GM21447 (cell line): ENCODE measurements around the gene EIF4G1.

Experiments
- ATAC-seq: cut with Tn5 transposase; IDR thresholded peaks from one replicate; pipeline ENCODE4 v1.9.1; 2021; ENCODE audit not compliant: unreplicated experiment

The EIF4G1 gene

DNA sequence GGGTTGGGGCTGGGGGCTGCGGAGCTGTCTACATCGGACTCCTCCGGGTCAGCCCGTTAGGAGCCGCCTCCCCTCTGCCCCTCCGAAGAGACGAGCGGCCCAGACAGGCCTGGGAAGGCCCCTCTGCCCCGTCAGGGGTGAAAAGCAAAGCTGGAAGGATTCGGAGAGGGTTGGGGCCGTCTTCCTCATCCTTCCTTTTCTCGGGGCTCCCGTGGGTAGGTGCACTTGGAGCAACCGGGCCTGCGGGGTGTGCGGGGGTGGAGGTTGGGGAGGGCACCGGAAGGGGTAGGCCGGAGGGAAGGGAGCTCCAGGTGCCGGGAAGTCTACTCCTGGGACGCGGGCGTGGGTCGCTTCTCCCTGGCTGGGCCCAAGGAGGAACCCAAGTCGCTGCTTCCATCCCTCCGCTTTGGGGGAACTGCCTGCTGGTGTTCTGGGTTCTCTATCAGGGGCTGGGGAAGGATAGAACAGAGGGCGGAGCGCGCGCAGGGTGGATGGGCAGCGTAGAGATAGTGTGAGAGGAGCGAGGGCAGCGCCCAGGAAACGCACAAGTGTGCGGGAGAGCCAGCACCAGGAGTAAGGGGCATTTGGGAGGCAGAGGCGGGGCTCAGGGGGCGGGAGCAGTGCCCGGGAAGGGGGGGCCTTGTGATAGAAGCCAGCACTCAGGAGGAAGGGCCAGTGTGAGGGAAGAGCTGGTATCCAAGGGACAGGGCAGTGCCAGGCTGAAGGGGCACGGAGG is 47.7 kb downstream of the EIF4G1 start:
- peak; percentile 10 for ATAC-seq

DNA sequence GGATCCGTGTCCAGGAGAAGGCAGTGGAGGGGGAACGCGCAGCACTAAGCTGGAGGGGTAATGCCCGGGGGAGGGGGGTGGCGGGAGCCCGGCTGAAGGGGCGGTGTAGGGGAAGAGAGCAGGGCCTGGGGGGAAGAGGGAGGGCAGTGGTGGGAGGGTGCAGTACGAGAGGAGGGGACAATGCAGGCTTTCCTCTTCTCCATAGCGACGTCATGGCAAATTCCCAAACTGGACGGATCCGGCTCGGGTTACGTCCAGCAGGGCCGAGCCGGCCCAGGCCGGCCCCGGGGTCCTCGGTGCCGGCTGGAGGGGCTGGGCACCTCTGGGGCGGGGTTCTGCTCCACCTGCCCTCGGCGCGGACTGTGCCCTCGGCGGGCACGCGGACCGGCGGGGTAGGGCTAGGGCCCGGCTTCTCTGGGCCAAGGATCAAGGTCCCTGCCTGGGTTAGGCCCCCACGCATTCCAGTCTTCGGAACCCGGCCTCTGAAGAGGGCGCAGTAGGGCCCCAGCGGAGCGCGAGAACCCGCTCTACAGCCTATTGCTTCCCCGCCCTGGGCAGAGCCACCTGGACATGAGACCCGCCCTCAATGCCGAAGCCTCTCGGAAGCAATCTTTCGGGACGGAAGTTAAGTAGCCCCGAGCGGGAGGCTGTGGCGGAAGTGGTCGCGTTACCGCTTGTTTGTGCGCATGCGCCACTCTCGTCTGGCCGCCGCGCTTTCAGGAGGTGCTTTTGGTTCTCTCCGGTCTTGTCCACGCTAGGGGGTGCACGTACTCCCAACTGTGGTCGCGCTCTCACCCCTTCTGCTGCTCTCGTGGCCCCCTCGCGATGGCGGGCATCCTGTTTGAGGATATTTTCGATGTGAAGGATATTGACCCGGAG is 48.5 kb downstream of the EIF4G1 start:
- ATAC-seq = peak; percentile 85

DNA sequence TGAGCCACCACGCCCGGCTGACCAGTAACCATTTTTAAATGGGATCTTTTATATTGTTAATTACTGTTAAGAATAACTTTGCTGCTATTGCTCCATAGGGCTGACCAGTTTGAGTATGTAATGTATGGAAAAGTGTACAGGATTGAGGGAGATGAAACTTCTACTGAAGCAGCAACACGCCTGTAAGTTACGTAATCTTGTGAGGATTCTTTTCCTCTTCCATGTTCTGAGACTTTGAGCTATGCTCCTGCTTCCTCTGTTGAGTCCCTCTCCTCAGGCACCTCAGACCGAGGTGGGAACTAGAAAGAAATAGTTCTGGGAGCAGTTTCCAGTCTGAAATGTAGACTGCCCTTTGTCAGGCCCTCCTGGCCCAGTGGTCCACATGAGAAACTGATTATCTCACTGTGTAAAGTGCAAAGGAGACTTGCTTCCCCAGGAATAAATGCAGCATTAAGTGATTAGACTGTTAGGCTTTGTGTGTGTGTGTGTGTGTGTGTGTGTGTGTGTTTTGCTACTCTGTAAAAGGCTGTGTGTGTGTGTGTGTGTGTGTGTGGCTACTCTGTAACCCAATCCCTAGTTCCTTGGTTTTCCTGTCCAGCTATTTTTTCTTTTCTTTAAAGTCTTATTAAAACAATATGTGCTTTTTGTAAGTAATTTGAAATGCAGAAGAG is 52.3 kb downstream of the EIF4G1 start:
- ATAC-seq = no peak

DNA sequence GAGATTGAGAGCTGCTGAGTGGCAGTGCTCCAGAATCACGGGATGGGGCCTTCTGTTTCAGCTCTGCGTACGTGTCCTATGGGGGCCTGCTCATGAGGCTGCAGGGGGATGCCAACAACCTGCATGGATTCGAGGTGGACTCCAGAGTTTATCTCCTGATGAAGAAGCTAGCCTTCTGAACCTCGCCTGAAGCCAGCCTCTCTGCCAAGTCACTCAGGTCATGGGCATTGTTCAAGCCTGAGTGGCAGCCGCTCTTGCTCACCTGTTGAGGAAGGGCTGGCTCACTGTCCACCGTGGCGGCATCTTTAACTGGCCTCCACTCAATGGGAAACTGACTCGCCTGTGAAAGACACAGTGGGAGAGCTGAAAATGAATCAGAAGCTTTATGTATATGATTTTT is 53.7 kb downstream of the EIF4G1 start:
- ATAC-seq = no peak

DNA sequence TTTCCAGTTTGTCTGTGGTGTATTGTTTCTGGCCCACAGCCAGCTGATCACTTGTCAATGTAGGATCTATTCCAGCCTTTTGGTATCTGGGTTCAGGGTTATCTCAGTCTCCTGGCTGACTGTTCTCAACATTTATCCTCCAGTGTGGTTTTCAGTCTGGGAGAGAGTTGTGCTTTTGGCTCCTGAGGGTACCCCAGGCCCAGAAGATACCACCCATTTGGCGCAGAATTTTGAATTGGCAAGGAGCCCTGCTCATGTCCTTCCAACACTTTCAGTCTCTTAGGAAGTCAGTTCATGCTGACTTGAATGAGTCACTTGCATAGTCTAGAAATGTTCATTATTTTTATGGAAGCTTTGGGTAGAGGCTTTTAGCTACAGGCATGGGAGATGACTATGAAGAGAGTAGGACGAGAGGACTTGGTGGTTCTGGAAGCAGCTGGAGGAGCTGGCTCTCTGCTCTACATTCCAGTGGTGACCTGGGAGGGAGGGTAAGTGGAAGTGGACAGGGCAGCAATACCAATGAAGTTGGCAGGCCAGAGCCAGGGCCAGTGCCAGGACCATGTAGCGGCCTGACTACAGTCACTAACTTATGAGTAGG is 54.3 kb downstream of the EIF4G1 start:
- no peak for ATAC-seq

DNA sequence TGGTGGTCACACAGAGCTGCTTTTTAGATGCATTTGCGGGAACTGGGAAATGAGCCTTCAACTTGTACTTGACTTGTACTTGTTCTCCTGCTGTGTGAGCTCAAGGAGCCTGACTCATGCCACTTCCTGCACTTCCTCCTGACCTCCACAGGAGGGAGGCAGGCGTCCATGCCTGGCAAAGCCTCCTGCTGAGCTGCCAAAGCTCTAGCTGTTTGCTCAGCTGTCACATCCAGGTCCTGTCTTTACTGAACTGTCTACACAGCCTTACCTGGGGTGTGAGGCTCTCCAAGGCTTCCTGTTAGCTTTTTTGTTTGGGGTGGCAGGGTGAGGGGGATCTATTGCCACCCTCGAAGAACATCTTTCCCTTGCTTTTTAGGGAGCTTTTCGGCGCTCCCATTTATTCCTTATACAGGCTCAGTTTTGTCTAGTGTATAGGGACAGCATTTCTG is 57.2 kb downstream of the EIF4G1 start:
- ATAC-seq = peak; percentile 67

DNA sequence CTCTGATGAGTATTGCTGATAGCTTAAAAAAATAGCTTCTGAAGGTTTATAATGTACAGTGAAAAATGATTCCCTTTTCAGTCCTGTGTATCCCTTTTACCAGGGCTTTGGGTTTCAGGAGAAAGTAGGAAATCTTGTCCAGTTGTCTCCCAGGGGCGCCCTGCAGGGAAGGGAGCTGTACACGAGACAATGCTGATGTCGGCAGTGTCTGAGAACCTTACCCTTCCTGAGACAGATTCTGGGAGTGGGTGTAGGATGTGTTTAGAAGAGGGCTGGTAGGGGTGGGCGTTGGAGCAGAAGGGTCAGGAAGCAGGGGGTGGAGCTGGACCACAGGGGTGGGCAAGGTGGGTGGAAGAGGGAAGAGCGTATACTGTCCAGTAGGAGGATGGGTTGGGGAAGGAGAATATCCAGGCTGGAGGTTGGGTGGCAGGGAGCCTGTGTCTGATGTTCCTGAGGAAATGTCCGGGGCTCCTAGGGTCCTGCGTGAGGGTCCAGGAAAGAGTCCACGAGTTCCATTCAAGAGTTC is 58.0 kb downstream of the EIF4G1 start:
- ATAC-seq = no peak

DNA sequence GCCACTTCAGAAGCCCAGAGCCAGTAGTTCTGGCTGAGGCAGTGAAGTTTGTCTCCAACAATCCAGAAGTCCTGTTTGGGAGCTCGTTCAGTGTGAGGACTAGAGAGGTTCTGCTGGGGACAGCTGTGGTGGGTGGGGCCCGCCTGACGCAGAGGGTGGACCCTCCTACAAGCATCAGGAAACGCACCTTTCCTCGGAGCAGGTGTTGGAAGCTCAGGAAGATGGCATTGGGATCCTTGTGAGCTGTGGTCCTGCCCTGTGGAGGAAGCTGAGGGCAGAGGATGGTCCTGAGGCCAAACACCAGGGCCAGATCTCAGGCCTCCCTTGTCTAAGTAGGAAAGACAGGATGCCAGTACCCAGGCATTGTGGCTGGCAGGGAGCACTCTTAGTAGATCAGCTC is 58.5 kb downstream of the EIF4G1 start:
- no peak for ATAC-seq

DNA sequence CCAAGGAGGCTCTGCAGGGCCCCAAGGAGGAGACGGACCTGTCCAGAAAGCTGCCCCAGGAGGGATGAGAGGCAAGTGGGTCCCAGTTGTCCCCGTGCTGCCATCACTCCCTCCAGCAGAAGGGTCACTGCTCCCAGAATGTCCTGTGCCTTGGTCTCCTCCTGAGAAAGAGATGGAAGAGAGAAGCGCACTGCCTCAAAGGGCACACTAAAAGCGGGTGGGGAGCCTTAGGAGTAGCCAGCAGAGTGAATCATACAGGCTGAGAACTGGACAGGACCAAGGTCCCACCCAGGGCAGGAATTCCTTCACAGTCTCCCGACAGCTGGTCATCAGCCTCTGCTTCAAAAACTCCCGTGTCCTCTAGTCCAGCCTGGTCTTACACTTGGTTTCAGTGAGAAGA is 59.0 kb downstream of the EIF4G1 start:
- no peak for ATAC-seq

DNA sequence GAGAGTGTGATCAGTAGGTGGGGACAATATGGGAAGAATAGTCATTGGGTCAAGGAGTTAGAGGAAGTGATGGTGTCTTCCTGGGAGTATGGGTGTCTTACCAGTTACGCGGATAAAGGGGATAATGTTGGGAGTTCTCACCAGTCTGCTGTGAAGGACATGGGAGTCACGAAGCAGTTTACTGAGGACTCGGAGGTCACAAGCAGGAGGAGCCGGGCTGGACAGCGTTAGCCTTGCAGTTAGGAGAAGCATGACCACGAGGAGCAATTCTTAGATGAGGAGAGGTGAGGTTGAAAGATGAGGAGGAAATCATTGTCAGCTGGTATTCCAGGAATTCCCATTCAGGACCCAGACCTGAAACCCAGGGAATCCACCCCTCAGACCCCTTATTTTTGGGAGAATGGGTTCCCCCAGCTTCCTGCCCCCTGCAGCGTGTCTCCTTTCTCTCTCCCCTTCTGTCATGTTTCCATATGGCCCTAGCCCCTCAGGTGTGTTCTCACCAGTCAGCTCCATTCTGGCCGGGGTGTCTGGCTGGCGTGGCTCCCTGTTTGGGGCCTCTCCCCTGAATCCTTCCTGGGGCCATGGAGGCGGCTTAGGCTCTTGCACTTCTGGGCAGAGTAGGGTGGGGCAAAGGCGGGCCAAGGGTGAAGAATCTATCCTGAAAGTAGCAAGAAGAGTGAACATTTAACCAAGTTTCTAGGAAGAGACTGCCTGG is 61.5 kb downstream of the EIF4G1 start:
- no peak for ATAC-seq

DNA sequence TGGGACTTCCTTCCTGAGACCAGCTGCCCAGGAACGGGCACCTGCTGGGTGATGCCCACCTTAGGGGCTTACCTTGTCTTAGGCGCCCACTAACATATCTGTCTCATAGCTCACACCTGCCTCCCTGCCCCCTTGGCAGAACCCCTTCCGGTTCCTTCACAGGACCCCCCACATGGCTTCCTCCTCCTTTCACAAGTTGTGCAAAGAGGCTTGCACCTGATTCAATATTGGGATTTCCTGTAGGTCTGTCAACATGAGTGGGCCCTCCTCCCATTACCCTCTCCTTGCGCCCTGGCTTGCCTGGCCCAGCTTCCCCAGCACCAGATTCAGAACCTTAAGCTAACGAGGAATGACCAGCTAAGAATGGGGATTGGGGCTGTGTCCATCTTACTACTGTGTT is 63.0 kb downstream of the EIF4G1 start:
- no peak for ATAC-seq

DNA sequence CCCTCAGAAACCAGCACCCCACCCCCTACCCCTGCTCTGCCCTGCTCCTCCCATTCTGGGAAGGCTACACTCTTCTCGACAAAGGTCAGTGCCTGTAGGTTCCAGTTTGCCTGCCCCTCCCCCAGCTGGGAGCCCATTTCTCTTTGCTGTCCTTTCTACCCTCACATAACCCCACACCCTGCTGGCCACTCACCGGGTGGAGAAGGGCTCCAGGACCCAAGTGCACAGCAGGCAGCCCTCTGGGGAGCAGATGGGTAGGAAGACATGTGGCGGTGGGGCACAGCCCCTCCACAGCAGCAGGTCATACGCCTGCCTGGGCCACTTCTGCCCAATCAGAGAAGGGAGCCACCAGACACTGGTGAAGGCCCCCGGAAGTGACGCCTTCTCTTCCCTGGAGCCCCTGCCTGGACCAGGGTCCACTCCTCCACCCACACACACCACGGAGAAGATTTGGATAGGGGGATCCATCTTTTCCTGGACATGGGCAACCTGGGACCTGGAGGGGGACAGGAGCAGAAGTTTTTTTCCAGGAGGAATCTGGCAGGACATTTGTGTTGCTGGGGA is 63.6 kb downstream of the EIF4G1 start, which contains the start of gene THPO:
Gene THPO (minus strand): TSS at position 326 of the 564 bp plus-strand sequence. CDS start 1,948 bp downstream, outside the sequence.
- ATAC-seq = no peak

DNA sequence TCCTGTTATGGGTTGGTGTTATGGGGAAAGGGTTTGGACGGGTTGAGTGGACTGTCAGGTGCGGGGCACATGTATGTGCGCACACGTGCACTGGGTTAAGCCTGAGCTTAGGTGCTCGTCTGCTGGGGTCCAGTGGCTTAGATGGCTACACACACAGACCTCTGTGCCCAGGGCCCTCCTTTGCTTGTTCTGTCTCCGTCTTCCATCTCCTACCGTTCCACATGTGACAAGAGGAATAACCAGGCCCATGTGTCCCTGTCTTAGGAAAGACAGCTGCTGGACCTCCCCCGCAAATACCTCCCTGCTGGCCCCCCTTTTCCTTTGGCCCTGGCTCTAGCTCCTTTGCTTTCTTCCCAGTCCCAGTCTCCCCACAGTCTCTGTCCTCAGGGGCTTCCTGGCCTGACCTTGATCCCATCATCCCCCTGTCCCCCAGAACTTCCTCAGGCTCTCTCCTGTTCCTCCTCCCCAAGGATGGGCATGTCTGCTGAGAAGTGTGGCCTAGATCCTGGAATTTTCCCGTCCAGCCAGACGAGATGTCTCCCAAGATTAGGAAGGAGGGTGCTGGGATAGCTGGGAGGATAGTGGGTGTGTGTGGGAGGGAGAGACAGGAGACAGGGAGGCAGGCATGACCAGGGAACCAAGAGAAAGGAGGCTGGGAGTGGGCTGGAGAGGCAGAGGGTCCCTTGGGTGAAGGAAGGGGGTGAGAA is 64.4 kb downstream of the EIF4G1 start:
- no peak for ATAC-seq

DNA sequence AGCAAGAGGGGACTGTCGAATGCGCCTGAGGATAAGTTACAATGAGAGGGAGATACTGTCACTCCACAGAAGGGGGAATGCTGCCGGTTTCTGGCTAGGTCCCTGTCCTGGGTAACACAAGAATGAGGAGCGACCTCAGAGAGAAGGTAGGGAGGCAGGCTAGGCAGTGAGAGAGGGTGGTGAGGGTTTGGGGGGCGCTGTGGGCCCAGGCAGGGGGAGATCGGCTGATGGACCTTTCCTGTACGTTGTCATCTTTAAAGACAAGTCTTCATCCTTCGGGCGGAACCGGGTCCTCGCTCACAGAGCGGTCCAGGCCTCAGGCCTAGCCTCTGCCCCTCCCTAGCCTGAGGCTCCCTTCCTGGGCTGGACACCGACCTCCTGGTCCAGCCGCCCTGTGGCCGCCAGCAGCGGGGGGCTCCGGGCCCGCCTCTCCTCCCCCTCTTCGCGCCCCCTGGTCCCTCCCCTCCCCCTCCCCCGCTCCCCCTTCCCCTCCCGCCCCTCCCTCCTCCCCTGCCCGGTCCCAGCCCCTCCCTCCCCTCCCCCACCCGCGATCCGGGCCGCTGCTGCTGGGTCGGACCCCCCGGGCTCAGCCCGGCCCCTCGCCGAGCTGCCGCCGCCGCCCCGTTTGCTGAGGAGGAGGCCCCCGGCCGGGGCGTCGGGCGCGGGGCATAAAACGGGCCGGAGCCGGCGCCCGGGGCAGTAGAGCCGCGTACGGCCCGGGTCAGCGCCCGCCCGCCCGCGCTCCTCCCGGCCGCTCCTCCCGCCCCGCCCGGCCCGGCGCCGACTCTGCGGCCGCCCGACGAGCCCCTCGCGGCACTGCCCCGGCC is 65.2 kb downstream of the EIF4G1 start, which contains the start of gene CHRD:
Gene CHRD (plus strand): TSS at position 697 of the 827 bp plus-strand sequence. CDS start 265 bp downstream, outside the sequence.
- ATAC-seq = no peak

DNA sequence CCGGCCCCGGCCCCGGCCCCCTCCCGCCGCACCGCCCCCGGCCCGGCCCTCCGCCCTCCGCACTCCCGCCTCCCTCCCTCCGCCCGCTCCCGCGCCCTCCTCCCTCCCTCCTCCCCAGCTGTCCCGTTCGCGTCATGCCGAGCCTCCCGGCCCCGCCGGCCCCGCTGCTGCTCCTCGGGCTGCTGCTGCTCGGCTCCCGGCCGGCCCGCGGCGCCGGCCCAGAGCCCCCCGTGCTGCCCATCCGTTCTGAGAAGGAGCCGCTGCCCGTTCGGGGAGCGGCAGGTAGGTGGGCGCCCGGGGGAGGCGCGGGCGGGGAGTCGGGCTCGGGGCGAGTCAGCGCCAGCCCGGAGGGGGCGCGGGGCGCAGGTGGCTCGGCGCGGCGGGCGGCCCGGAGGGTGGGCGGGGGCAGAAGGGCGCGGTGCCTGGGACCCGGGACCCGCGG is 65.8 kb downstream of the EIF4G1 start:
- no peak for ATAC-seq

DNA sequence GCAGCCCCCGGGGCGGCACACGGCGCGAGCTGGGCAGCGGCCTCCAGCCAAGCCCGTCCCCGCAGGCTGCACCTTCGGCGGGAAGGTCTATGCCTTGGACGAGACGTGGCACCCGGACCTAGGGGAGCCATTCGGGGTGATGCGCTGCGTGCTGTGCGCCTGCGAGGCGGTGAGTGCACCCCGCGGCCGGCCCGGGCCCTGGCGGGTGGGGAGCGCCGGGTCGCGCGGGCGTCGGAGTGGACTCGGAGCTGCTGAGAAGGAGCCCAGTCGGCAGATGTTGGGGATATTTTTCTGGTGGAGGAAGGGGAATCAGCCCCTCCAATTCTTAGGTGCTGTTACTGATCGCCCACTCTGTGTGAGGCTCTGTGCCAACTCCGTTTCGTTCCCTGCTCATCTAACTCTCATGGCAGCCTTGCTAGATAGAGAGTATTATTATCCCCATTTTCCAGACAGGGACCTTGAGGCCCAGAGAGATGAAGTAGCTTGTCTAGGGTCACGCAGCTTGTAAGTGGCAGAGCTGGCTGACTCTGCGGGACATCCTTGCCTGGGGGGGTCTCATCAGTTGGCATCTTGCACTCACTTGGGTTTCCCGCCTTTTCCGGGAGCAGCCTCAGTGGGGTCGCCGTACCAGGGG is 66.3 kb downstream of the EIF4G1 start:
- ATAC-seq = no peak
